Adrenal gland (tissue), 5 donors: Measurements from ENCODE around the gene ODAD4.

Source experiments
- CTCF ChIP-seq, 6 experiments: fragments of 450-650 bp in 4 of 6; fragments of 200-600 bp in 2 of 6; sonication (generic) in 1 of 6; IDR thresholded peaks; 1 replicate in 5 of 6; 2 replicates in 1 of 6; pipeline versions ENCODE4 v1.5.1 to v1.8.0; 2016 to 2021; ENCODE audit warnings: antibody characterized with exemption in 6 of 6, mild to moderate bottlenecking in 2 of 6, moderate library complexity in 1 of 6
- POLR2A ChIP-seq, 2 donors: fragments of 450-650 bp; IDR thresholded peaks; one replicate each; pipeline ENCODE4 v1.6.1; 2017; ENCODE audit warnings: antibody characterized with exemption in 2 of 2, mild to moderate bottlenecking in 2 of 2, moderate library complexity in 1 of 2
- donor health status: DM: no; HTN: no; CAD: no.

GRCh38 chr17:41907633-41908539, 22.5 kb upstream of the ODAD4 start:
- TF ChIP-seq CTCF (IDR thresholded peaks at IDR 0.05): no peak
- TF ChIP-seq POLR2A (IDR thresholded peaks at IDR 0.05): no peak
